H9 (cell line): Measurements from ENCODE around the gene ABCA1. TPM values are rescaled to one million over a fixed set of nuclear protein-coding genes. Genes with fewer than 3 reads are reported as not detected.

ENCODE experiments used
- DNase-seq: peaks from one replicate; pipeline ENCODE4 v3.0.0-alpha.2; 2017
- H2AFZ ChIP-seq: one replicate; pipeline ENCODE4 v1.6.1; 2013; ENCODE audit warnings: mild to moderate bottlenecking, low read length, control low read depth, moderate library complexity
- H2AK5ac ChIP-seq: 2 replicates; pipeline ENCODE4 v1.6.1; 2013; ENCODE audit warnings: low read length, control low read depth, mixed read lengths; ENCODE audit not compliant: insufficient read length
- H2BK120ac ChIP-seq: one replicate; pipeline ENCODE4 v1.6.1; 2013; ENCODE audit warnings: low read depth, mild to moderate bottlenecking, low read length, control low read depth, inconsistent platforms; ENCODE audit not compliant: poor library complexity, severe bottlenecking
- H2BK12ac ChIP-seq: 2 replicates; pipeline ENCODE4 v1.6.1; 2013; ENCODE audit warnings: low read length, control low read depth, mixed read lengths, low read depth; ENCODE audit not compliant: insufficient read length
- H2BK15ac ChIP-seq: 2 replicates; pipeline ENCODE4 v1.6.1; 2013; ENCODE audit warnings: low read depth, low read length, control low read depth
- H2BK20ac ChIP-seq: one replicate; pipeline ENCODE4 v1.6.1; 2013; ENCODE audit warnings: low read depth, mild to moderate bottlenecking, low read length, control low read depth, inconsistent platforms; ENCODE audit not compliant: poor library complexity, severe bottlenecking
- H2BK5ac ChIP-seq: 2 replicates; pipeline ENCODE4 v1.6.1; 2013; ENCODE audit warnings: low read length, control low read depth, mixed read lengths; ENCODE audit not compliant: insufficient read length
- H3K14ac ChIP-seq: 2 replicates; pipeline ENCODE4 v1.6.1; 2013; ENCODE audit warnings: low read length, control low read depth; ENCODE audit not compliant: insufficient read depth
- H3K18ac ChIP-seq: 2 replicates; pipeline ENCODE4 v1.6.1; 2013; ENCODE audit warnings: low read depth, mild to moderate bottlenecking, mixed read lengths, low read length, control low read depth; ENCODE audit not compliant: insufficient read length
- H3K23ac ChIP-seq: 2 replicates; pipeline ENCODE4 v1.6.1; 2013; ENCODE audit warnings: low read length, control low read depth, mixed read lengths, low read depth; ENCODE audit not compliant: insufficient read length
- H3K23me2 ChIP-seq: 2 replicates; pipeline ENCODE4 v1.6.1; 2013; ENCODE audit warnings: low read depth, mild to moderate bottlenecking, mixed read lengths, low read length, control low read depth; ENCODE audit not compliant: insufficient read length, poor library complexity, severe bottlenecking
- H3K27ac ChIP-seq: 2 replicates; pipeline ENCODE4 v1.5.1; 2013; ENCODE audit warnings: low read length, control low read depth, mixed read lengths, low read depth; ENCODE audit not compliant: insufficient read length
- H3K27me3 ChIP-seq: 2 replicates; pipeline ENCODE4 v1.6.1; 2013; ENCODE audit warnings: low read length, control low read depth, inconsistent platforms; ENCODE audit not compliant: insufficient read depth
- H3K4ac ChIP-seq: 2 replicates; pipeline ENCODE4 v1.6.1; 2013; ENCODE audit warnings: low read depth, mild to moderate bottlenecking, control low read depth, inconsistent platforms, low read length, moderate library complexity
- H3K4me1 ChIP-seq: 2 replicates; pipeline ENCODE4 v1.6.1; 2013; ENCODE audit warnings: low read length, control low read depth, inconsistent platforms; ENCODE audit not compliant: insufficient read depth
- H3K4me2 ChIP-seq: 2 replicates; pipeline ENCODE4 v1.6.1; 2013; ENCODE audit warnings: low read length, control low read depth, mixed read lengths; ENCODE audit not compliant: insufficient read length, insufficient read depth
- H3K56ac ChIP-seq: 2 replicates; pipeline ENCODE4 v1.6.1; 2013; ENCODE audit warnings: low read depth, mild to moderate bottlenecking, mixed read lengths, low read length, control low read depth; ENCODE audit not compliant: insufficient read length
- H3K79me1 ChIP-seq: 2 replicates; pipeline ENCODE4 v1.6.1; 2013; ENCODE audit warnings: low read depth, mild to moderate bottlenecking, moderate library complexity, low read length, control low read depth, inconsistent platforms; ENCODE audit not compliant: insufficient read depth, poor library complexity, severe bottlenecking
- H3K79me2 ChIP-seq: 2 replicates; pipeline ENCODE4 v1.6.1; 2013; ENCODE audit warnings: low read length, control low read depth, inconsistent platforms; ENCODE audit not compliant: insufficient read depth
- H3K9ac ChIP-seq: 2 replicates; pipeline ENCODE4 v1.6.1; 2013; ENCODE audit warnings: low read length, control low read depth, mixed read lengths; ENCODE audit not compliant: insufficient read length; ENCODE audit errors: extremely low read depth
- H3K9me3 ChIP-seq: one replicate; pipeline ENCODE4 v1.6.1; 2013; ENCODE audit warnings: low read depth, low read length, inconsistent platforms; ENCODE audit not compliant: control insufficient read depth
- H3T11ph ChIP-seq: one replicate; pipeline ENCODE4 v1.6.1; 2013; ENCODE audit warnings: mild to moderate bottlenecking, low read length, control low read depth, inconsistent platforms
- H4K20me1 ChIP-seq: one replicate; pipeline ENCODE4 v1.6.1; 2013; ENCODE audit not compliant: control insufficient read depth, insufficient read length, insufficient read depth
- H4K5ac ChIP-seq: 2 replicates; pipeline ENCODE4 v1.6.1; 2013; ENCODE audit warnings: low read depth, mild to moderate bottlenecking, mixed read lengths, low read length, control low read depth; ENCODE audit not compliant: insufficient read length
- H4K8ac ChIP-seq: replicated peaks from 2 replicates; pipeline ENCODE4 v1.6.1; 2013; ENCODE audit warnings: low read length, control low read depth, mixed read lengths, low read depth; ENCODE audit not compliant: insufficient read length
- H4K91ac ChIP-seq: 2 replicates; pipeline ENCODE4 v1.6.1; 2013; ENCODE audit warnings: low read depth, mild to moderate bottlenecking, moderate library complexity, mixed read lengths, low read length, control low read depth; ENCODE audit not compliant: insufficient read length
- H3K27ac Mint-ChIP-seq, 3 experiments: 2 replicates in 2 of 3; 3 replicates in 1 of 3; pipeline ENCODE4 v1.8.0; 2020 to 2021; ENCODE audit warnings: mixed read lengths in 3 of 3, mild to moderate bottlenecking in 1 of 3, moderate library complexity in 1 of 3
- H3K27me3 Mint-ChIP-seq: 2 replicates; pipeline ENCODE4 v1.8.0; 2021; ENCODE audit warnings: low read depth, mild to moderate bottlenecking, moderate library complexity, mixed read lengths
- H3K36me3 Mint-ChIP-seq, 3 experiments: 2 replicates in 2 of 3; 3 replicates in 1 of 3; pipeline ENCODE4 v1.8.0; 2020 to 2021; ENCODE audit warnings: low read depth in 3 of 3, mixed read lengths in 3 of 3; ENCODE audit not compliant: insufficient read depth in 1 of 3
- H3K4me1 Mint-ChIP-seq, 2 experiments: 2 replicates each; pipeline ENCODE4 v1.8.0; 2020; ENCODE audit warnings: mixed read lengths in 2 of 2
- H3K4me3 Mint-ChIP-seq, 2 experiments: 2 replicates in 1 of 2; 3 replicates in 1 of 2; pipeline ENCODE4 v1.8.0; 2020 to 2021; ENCODE audit warnings: mild to moderate bottlenecking in 2 of 2, mixed read lengths in 2 of 2, moderate library complexity in 1 of 2
- H3K9me3 Mint-ChIP-seq, 2 experiments: 2 replicates in 1 of 2; 3 replicates in 1 of 2; pipeline ENCODE4 v1.8.0; 2020; ENCODE audit warnings: mild to moderate bottlenecking in 2 of 2, mixed read lengths in 2 of 2, moderate library complexity in 1 of 2
- WGBS: extraction: QIAGEN DNeasy Blood & Tissue Kit; methylation state at CpG from one replicate; pipeline ENCODE4 v1.1.7; 2013; ENCODE audit warnings: missing lambda C conversion rate, low lambda C conversion rate, mixed read lengths; ENCODE audit not compliant: insufficient read length; ENCODE audit errors: extremely low coverage; 5-methylcytosine and 5-hydroxymethylcytosine counted together
- total RNA-seq: library from RNA; stranded (reverse); gene quantifications from 2 replicates; pipeline ENCODE4 v1.2.1, GENCODE V29; 2021
- TF ChIP-seq, protein P1 (sequence below): fragments of 200-600 bp; sonication (generic); conservative IDR thresholded peaks from 3 replicates; pipeline ENCODE4 v1.8.0; 2021; ENCODE audit warnings: antibody characterized with exemption, mild to moderate bottlenecking

Gene ABCA1
- total RNA-seq, 1 experiment from 2014 or later: 16.6 TPM

GRCh38 chr9:104968025-104968982, 40.3 kb upstream of the ABCA1 start:
- Histone ChIP-seq H3K79me1 (no peaks in the 10 kb centered on the region), H3K23me2 (peaks cover 8% of the 10 kb centered on the region), H2BK20ac (no peak overlapping the region), H3K79me2 (no peaks in the 10 kb centered on the region), H3K4me2 (peak overlapping the region; percentile 66), H3T11ph (no peak overlapping the region), H3K9me3 (no peaks in the 10 kb centered on the region), H3K4ac (no peak overlapping the region), H2AFZ (peak overlapping the region; percentile 88), H4K8ac (no peak overlapping the region), H3K4me1 (peaks cover 3% of the 10 kb centered on the region; the same call in 1 of the 2 replicates), H2BK5ac (no peak overlapping the region), H3K23ac (no peak overlapping the region), H3K18ac (peak overlapping the region; percentile 78), H3K9ac (peak overlapping the region; percentile 60), H4K20me1 (no peaks in the 10 kb centered on the region), H3K56ac (no peak overlapping the region), H2BK120ac (no peak overlapping the region), H3K14ac (peak overlapping the region; percentile 64; the same call in 1 of the 2 replicates), H2BK12ac (no peak overlapping the region), H2BK15ac (no peak overlapping the region), H3K27ac (no peak overlapping the region), H4K91ac (no peak overlapping the region), H2AK5ac (no peak overlapping the region), H4K5ac (no peak overlapping the region), H3K27me3 (no peaks in the 10 kb centered on the region)
- no CpG with 5 or more reads among the region's 50 CpGs for WGBS
- Mint-ChIP-seq H3K27me3 (peaks cover 4% of the 10 kb centered on the region), H3K27ac (peak overlapping the region; percentile 96 to 98 (median 98)), H3K4me3 (peak overlapping the region; percentile 93 to 95), H3K9me3 (no peaks in the 10 kb centered on the region), H3K36me3 (no peaks in the 10 kb centered on the region; a peak in 1 of 7 replicates), H3K4me1 (peaks cover 30 to 38% of the 10 kb centered on the region in 2 experiments)
- TF ChIP-seq, protein P1, sequence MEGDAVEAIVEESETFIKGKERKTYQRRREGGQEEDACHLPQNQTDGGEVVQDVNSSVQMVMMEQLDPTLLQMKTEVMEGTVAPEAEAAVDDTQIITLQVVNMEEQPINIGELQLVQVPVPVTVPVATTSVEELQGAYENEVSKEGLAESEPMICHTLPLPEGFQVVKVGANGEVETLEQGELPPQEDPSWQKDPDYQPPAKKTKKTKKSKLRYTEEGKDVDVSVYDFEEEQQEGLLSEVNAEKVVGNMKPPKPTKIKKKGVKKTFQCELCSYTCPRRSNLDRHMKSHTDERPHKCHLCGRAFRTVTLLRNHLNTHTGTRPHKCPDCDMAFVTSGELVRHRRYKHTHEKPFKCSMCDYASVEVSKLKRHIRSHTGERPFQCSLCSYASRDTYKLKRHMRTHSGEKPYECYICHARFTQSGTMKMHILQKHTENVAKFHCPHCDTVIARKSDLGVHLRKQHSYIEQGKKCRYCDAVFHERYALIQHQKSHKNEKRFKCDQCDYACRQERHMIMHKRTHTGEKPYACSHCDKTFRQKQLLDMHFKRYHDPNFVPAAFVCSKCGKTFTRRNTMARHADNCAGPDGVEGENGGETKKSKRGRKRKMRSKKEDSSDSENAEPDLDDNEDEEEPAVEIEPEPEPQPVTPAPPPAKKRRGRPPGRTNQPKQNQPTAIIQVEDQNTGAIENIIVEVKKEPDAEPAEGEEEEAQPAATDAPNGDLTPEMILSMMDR: no peak
- peak; percentile 87 for DNase-seq
